ENCODE measurements around the gene KRTAP12-1.
"Not testable (repeated sequence)": the region's sequence is repeated elsewhere in the genome, so short reads cannot be mapped to it uniquely, and the experiment has no call there.

Gene KRTAP12-1

DNA sequence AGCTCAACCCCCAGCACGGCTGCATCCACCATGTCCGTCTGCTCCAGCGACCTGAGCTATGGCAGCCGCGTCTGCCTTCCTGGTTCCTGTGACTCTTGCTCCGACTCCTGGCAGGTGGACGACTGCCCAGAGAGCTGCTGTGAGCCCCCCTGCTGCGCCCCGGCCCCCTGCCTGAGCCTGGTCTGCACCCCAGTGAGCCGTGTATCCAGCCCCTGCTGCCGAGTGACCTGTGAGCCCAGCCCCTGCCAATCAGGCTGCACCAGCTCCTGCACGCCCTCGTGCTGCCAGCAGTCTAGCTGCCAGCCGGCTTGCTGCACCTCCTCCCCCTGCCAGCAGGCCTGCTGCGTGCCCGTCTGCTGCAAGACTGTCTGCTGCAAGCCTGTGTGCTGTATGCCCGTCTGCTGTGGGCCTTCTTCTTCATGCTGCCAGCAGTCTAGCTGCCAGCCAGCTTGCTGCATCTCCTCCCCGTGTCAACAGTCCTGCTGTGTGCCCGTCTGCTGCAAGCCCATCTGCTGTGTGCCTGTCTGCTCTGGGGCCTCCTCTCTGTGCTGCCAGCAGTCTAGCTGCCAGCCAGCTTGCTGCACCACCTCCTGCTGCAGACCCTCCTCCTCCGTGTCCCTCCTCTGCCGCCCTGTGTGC lies 15.3 kb upstream of the KRTAP12-1 start, which contains the start of gene KRTAP10-12:
Gene KRTAP10-12 (plus strand): TSS at position 1 of the 639 bp plus-strand sequence. CDS start 30 bp downstream, at position 31.
- not testable (repeated sequence) for DNase-seq

DNA sequence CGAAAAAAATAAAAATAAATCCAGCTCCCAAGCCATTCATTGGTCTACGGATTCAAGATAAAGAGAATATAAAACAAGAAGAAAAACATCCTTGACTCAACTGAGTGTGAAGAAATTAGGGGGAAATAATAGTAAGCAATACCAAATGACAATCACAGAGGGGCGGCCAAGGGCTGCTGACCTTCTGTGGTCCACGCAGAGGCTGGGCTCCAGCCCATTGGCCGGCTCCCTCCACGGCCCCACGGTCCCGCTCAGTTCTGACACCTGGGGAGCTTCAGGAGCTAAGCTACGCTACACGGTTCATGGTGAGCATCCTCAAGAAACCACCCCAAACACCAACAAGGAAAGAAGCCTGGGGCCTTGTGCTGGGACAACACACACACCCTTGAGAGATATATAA lies 14.6 kb upstream of the KRTAP12-1 start:
- DNase-seq, result no peak

DNA sequence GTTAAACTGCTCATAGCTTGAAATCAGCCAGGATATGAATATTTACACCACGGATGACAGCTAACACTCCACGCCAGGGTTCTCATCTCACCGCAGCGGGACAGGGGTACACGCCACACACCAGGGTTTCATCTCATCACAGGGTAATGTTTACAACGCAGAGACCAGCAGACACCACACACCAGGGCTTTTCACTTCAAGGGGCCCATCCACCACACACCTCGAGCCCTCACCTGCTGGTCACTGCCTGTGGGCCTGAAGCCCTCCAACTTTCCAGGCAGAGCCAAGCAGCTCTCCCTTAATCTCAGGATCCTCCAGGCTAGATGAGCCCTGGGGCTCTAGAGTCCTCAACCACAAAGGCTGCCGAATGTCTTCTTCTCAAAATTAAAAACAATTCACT lies 13.7 kb upstream of the KRTAP12-1 start:
- no peak for DNase-seq

DNA sequence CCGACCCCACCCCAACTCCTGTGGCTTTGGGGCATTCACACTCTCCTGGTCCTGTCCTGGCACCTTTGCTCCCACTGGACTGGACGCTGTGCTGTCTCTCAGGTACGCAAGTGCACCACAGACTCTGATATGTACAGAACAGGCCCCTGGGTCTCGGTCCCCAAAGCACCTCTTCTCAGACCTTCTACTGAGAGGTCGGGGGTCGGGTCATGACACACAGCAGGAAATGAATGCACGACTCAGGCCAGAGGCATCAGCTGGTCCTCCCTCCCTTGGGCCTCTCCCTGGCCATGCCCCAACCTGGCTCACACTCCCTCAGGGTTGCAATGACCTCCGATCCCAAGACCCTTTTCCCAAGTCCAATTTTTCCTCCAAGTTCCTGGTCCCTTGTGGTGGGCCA lies 13.2 kb upstream of the KRTAP12-1 start:
- no peak for DNase-seq

DNA sequence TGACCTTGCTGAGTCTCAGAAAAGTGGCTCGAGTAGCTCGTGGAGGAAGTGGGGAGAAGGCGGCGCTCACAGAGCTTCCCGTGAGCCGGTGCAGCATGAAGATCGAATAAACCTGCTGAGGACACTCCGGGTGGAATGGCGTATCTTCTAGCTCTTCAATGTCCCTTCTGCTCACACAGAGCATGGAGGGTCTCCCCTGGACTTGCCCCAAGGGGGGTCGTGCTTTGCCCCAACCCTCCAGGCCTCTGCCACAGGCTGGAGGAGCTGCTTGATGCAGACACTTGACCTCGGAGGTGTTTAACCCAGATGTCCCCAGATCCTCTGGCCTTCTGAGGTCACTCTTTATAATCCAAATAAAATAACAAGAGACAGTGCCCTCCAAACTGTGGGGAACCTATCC lies 12.8 kb upstream of the KRTAP12-1 start:
- DNase-seq, result no peak

DNA sequence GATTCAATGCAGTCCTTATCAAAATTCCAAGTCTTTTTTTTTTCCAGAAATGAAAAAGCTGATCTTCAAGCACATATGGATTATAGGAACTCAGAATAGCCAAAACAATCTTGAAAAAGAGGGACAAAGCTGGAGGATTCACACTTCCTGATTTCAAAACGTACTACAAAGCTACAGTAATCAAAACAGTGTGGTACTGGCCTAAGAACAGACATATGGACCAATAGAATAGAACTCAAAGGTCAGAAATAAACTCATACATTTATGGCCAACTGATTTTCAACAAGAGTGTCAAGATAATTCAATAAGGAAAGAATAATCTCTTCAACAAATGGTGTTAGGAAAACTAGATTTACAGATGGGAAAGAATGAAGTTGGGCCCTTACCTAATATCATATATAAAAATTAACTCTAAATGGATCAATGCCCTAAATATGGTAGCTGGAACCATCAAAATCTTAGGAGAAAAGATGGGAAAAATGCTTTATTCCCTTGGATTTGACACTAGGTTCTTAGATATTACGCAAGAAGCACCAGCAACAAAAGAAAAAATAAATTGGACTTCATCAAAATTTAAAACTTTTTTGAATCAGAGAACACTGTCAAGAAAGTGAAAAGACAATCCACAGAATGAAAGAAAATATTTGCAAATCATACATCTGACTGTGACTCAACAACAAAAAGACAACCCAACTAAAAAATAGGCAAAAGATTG lies 11.0 kb upstream of the KRTAP12-1 start:
- no peak for DNase-seq

DNA sequence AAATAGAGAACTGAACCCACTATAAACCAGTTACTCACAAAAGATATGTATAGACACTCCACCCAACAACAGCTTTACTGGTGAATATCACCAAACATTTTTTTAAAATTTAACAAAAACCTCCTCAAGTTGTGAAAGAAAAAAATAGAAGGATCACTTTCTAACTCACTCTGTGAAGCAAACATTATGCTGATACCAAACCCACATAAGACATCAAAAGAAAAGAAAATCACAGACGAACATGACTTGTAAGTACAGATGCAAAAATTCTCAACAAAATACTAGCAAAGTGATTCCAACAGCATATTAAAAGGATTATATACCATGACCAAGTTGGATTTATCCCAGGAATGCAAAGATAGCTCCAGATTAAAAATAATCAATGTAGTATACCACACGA lies 9.7 kb upstream of the KRTAP12-1 start:
- DNase-seq, result no peak

DNA sequence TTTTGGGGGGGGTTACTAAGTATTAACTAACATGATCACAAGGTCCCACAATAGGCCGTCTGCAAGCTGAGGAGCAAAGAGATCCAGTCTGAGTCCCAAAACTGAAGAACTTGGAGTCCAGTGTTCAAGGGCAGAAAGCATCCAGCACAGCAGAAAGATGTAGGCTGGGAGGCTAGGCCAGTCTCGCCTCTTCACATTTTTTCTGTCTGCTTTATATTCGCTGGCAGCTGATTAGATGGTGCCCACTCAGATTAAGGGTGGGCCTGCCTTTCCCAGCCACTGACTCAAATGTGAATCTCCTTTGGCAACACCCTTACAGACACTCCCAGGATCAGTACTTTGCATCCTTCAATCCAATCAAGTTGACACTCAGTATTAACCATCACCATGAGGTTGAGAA lies 7.8 kb upstream of the KRTAP12-1 start:
- not testable (repeated sequence) for DNase-seq

DNA sequence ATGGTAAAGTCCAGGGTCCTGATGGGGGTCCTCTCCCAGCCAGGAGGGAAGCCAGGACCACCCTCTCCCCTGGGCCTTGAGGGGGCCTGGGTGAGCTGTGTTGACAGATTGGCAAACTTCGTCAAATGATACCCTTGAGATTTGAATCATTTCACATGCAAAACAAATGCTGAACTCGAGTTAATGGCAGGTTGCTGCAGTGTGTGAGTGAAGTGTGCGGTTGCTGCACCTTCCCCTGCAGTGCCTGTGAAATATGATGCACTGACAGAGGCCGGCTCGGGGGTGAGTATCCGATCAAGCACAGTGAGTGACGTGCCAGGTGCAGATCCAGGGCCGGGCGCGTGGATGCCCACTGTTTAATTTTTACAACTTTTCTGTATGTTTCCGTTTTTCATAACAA lies 5.7 kb upstream of the KRTAP12-1 start:
- DNase-seq, result no peak

DNA sequence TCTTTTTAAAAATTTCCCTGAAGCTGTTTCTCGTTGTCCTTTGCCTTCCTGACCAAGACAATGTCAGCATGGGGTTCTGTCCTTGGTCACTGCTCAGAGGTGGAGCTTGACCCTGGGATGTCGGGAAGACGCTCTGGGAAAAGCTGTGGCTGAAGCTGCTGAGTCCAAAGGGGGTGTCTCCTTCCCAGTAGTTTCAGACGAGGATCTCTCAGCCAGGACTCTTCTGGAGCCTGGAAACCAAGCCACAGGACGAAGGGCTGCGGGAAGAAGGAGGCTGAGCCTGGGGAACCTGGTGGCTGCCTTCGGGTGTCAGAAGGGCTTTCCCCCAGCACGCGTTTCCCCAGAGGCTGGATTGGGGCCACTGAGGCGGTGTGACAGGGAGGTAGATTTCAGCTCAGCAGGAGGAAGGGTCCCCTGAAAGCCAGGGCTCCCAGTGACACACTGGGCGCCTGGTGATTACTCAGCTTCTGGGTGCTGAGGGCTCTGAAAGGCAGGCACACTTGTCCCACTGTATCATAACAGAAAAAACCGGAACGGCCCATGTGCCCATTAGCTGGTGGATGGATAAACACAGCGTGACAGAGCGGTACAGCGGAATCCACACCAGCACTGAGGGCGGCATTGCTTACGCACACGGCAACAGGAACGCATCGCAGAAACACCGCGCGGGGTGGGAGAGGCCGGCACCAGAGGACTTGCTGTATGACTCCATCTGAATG lies 5.0 kb upstream of the KRTAP12-1 start:
- peak; percentile 64 for DNase-seq

DNA sequence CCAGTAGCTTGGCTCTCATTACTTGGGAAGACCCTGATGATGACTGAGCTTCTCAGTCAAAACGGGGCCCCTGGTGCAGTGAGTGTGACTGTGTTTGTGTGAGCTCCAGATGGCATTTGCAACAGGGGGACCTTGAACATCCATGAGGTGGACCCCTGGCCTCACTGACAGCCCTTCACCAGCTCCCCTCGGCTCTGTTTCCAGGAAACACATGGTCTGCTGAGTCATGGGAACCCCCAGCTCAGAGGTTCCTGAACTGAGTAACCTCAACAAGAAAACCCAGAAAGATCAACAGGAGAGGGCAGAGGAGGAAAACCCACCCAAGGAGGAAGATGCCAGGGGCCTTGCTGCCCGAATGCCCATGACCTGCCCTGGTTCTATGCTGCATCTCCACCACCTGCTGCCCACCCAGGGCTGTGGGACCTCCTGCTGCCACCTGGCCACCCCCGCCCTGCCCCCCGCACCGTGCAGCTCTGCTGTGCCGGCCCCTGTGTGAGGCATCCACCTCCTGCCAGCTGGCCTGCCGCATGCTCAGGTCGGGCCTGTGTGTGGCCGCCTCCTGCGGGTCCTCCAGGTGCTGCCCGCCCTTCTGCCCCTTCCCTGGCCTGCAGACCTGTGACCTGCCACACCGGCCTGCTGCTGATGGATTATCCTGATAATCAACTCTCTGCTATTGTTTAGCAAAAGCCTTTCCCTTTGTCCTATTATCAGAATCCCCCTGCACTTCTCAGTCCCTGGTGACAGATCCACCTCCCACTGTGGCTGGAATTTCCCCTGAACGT lies 4.2 kb upstream of the KRTAP12-1 start:
- peak; percentile 39 for DNase-seq

DNA sequence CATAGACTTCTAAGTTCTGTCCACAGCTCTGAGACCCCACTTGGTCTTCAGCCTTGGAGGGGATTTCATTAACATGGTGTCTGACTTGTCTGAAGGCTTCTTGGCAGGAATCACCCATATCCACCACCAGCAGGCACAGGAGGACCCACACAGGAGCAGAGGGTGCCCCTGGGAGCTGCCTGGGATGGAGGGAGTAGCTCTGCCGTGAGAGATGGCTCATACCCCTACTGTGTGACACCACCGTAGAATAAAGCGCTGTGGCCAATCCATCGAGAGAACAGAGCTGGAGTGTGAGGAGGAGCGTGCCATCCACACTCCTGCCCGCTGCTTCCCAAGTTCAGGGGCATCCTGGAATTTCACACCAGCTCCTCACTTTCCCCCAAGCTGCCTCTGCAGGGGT lies 3.1 kb upstream of the KRTAP12-1 start:
- not testable (repeated sequence) for DNase-seq

DNA sequence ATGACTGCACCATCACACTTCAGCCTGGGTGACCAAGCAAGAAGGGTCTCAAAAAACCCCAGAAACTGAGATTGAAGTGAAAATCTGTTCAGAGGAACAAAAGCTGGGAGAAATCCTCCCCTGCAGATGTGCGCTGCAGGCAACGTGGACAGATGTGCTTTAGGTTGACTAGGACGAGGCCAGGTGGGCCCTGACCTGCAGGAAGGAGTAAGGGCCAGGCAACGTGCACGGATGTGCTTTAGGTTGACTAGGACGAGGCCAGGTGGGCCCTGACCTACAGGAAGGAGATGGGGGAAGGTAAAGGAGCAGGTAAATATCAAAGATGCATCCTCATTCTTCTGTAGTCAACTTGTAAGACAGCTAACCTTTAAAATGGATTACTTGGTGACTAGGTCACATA lies 2.5 kb upstream of the KRTAP12-1 start:
- no peak for DNase-seq

DNA sequence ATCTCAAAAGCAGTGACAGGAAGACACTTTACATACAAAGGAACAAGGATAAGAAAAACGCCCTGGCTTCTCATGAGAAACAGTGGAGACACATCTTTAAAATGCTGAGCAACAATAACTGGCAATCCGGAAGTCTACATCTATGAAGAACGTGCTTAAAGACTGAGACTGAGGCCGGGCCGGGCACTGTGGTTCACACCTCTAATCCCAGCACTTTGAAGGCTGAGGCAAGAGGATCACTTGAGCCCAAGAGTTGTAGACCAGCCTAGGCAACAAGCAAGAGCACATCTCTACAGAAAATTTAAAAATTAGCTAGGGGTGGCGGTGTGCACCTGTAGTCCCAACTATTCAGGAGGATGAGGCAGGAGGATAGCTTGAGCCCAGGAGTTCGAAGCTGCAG lies 2.1 kb upstream of the KRTAP12-1 start:
- no peak for DNase-seq

DNA sequence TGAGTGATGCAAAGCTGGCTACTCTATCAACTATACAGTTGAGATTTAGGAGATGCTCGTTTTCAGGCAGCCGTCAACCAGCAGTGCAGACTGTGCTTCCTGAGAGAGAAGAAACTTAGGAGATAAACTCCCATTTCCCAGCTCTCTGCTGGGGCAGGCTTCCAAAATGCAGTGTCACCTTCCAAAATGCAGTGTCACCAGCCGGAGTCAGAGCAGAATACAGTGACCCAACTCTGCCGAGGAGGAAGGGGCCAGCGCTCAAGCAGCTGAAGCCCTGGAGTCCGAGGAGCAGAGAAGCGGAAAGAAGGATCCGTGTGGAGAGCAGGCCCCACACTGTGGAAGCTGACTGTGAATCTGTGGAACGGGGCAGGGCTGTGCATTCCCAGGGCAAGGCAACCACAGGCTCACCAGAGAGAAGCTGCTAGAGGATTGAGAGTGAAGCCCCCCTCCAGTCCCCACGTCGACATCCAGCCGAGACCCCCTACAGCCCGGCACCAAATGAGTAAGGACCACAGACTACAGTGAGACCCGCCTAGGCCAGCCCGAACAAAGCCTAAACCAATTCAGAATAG lies 703 bp upstream of the KRTAP12-1 start:
- DNase-seq, result no peak

DNA sequence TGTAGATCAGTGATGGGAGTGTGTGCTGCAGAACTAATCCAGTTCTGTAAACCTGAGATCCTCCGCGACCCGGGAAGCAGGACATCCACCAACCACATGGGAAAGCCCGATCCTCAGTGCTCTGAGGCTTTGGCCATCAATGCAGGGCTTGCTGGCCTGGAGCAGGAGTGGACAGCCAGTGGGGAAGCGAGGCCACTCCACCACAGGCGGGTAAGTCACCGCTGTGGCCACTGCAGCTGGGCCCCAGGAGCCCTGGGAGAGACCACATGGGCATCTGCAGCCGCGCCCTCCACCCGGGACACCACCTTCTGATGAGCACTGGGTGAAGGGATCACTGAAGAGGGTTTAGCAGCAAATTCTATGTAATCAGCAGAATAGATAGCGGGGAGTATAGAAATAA lies 811 bp downstream of the KRTAP12-1 start:
- DNase-seq, result no peak

DNA sequence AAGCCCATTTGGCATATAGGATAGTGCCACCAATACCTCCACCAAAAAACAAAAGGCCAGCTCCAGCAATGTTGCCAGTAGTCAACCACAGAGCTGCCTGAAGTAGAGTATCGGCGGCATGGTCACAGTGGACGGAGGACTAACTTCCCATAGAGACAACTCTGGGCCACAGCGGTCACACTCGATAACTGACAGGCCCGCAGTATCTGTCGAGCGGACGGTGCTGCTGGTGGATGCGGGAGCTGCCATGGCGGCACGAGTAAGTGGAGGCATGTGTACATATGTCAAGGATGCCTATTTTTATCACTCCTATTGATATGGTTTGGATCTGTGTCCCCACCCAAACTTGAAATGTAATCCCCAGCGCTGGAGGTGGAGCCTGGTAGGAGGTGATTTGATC lies 4.1 kb downstream of the KRTAP12-1 start:
- no peak for DNase-seq

DNA sequence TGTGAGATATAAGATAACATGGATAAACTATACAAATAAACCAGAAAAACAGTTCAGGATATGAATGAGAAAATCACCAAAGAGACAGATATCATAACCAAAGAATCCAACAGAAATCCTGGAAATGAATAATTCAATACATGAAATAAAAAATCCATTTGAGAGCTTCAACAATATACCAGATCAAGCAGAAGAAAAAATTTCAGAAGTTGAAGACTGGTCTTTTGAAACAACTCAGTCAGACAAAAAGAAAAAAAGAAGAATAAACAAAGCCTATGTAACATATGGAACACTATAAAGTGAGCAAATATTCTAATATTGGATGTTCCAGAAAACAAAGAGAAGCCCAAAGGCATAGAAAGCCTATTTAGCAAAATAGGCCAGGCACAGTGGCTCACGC lies 10.1 kb downstream of the KRTAP12-1 start:
- DNase-seq, result no peak

DNA sequence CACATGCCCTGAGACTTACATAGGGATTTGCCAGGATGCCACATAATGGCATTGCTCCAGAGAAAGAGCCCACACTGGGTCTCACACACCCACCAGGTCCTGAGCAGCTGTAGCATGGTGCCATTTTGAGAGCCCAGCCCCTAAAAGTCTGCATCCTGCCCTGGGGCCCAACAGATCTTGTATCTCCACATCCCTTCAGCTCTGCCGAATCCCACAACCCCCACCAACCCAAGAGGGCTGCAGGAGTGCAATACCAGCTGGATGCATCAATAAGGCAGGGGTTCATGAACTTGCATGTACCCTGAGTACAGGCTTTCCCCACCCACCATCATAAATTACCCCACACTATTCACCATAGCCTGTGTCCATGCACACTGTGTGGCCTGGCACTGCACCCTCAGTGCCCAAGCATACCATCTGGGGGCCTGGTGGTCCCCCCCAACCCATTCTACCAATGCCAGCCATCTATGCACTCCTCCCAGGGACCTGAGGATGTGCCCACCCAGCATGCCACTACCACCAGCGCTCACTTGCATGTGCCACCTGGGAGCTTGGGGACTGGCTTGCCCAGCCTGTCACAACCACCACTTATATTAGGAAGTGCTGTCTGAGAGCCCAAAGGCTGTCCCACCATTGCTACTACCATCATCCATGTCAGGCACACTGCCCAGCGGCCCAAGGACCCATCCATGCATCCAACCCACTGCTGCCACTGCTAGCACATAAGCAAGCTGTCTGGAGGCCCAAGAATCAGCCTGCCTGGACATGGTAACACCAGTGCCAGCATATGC lies 11.1 kb downstream of the KRTAP12-1 start:
- DNase-seq, result no peak

DNA sequence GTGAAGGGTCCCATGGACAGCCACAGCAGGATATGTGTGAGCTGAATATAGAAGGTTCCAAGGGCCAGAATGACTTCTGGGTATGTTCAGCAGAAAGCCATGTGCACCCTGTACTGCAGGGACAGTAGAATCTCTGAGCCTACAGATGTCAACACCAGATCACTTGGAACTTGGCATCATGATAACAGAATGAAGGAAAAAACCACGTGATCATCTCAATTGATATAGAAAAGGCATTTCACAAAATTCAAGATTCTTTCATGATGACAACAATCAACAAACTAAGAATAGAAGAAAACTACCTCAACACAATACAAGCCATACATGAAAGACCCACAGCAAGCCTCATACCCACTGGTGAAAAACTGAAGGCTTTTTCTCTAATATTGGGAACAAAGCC lies 14.4 kb downstream of the KRTAP12-1 start:
- no peak for DNase-seq

DNA sequence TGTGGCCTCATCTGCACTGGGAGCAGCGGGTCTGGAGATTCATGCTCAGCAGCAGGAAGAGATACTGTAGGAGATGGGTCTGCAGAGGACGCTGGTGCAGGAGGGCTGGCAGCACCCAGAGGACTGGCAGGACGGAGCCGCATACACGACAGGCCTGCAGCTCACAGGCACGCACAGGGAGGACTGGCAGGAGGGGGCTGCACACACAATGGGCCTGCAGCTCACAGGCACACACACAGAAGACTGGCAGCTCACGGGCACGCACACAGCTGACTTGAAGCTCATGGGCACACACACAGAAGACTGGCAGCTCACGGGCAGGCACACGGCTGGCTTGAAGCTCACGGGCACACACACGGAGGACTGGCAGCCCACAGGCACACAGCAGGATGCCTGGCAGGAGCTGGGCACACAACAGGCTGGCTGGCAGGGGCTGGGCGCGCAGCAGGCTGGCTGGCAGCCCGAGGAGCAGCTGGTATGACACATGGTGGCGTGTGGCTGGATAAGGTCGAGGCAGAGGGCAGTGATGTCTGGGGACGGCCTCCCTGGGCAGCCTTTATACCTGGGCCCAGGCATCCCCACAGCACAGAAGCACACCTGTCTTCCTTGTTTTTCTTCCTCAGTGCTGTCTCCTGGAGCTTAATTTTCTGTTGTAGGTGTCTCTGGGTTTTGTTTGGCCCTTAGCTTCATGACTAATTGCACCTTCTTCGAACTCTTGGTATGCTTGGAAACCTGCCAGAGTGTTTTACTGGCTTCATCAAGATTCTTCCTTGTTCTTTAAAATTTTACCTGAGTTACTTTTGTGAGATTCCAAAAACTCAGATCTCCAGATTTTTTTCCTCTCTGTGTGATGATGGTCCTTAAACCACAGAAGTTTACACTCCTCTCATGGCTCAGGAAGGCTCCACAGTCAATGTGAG lies 15.3 kb downstream of the KRTAP12-1 start, which contains the start of gene KRTAP12-2:
Gene KRTAP12-2 (minus strand): TSS at position 527 of the 920 bp plus-strand sequence. CDS start 41 bp downstream, at position 486.
- no peak for DNase-seq

Measured in eye (tissue), 1 donor.